Nephron (organoid): ENCODE measurements around the gene PRDX4.

ENCODE experiments used
- H3K27ac Mint-ChIP-seq, 3 experiments: 2 replicates each; pipeline ENCODE4 v1.8.0; 2020; ENCODE audit warnings: mixed read lengths in 3 of 3, mild to moderate bottlenecking in 2 of 3, moderate library complexity in 1 of 3
- H3K27me3 Mint-ChIP-seq: 2 replicates; pipeline ENCODE4 v1.8.0; 2021; ENCODE audit warnings: low read depth, mild to moderate bottlenecking, moderate library complexity, mixed read lengths
- H3K36me3 Mint-ChIP-seq: 2 replicates; pipeline ENCODE4 v1.8.0; 2020; ENCODE audit warnings: low read depth, mixed read lengths
- H3K4me1 Mint-ChIP-seq: 2 replicates; pipeline ENCODE4 v1.8.0; 2020; ENCODE audit warnings: mixed read lengths
- H3K4me3 Mint-ChIP-seq, 3 experiments: 2 replicates each; pipeline ENCODE4 v1.8.0; 2020; ENCODE audit warnings: mild to moderate bottlenecking in 3 of 3, mixed read lengths in 3 of 3, moderate library complexity in 2 of 3
- H3K9me3 Mint-ChIP-seq: 2 replicates; pipeline ENCODE4 v1.8.0; 2020; ENCODE audit warnings: mixed read lengths
- TF ChIP-seq, protein P1 (sequence below), 3 experiments: fragments of 200-600 bp; sonication (generic); IDR thresholded peaks; one replicate each; pipeline ENCODE4 v1.5.0; 2021; ENCODE audit warnings: antibody characterized with exemption in 3 of 3; ENCODE audit not compliant: unreplicated experiment in 3 of 3

Gene PRDX4

DNA sequence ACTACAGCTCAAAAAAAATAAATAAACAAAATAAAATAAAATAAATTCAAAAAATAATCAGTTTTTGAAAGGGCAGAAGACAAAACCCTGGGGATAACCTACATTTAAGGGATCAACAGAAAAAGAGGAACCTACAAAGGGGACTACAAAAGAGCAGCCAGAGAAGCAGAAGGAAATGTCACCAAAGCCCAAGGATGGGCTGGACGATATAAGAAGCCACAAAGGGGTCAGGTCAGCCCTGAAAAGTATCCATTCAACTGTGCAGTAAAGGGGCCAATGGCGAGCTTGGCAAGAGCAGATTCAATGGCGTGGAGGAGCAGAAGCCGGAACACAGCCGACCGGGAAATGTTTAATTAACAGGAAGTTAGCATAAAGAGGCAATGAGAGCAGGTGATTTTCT lies 58.9 kb downstream of the PRDX4 start:
- Mint-ChIP-seq H3K36me3 (peaks cover 34% of the 10 kb centered on the region), H3K4me3 (no peak overlapping the region), H3K27ac (no peak overlapping the region), H3K4me1 (no peaks in the 10 kb centered on the region), H3K9me3 (no peaks in the 10 kb centered on the region), H3K27me3 (no peaks in the 10 kb centered on the region)
- TF ChIP-seq, protein P1, sequence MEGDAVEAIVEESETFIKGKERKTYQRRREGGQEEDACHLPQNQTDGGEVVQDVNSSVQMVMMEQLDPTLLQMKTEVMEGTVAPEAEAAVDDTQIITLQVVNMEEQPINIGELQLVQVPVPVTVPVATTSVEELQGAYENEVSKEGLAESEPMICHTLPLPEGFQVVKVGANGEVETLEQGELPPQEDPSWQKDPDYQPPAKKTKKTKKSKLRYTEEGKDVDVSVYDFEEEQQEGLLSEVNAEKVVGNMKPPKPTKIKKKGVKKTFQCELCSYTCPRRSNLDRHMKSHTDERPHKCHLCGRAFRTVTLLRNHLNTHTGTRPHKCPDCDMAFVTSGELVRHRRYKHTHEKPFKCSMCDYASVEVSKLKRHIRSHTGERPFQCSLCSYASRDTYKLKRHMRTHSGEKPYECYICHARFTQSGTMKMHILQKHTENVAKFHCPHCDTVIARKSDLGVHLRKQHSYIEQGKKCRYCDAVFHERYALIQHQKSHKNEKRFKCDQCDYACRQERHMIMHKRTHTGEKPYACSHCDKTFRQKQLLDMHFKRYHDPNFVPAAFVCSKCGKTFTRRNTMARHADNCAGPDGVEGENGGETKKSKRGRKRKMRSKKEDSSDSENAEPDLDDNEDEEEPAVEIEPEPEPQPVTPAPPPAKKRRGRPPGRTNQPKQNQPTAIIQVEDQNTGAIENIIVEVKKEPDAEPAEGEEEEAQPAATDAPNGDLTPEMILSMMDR (IDR thresholded peaks at IDR 0.05; ENCODE audit: unreplicated experiment in 3 of 3), result no peak

DNA sequence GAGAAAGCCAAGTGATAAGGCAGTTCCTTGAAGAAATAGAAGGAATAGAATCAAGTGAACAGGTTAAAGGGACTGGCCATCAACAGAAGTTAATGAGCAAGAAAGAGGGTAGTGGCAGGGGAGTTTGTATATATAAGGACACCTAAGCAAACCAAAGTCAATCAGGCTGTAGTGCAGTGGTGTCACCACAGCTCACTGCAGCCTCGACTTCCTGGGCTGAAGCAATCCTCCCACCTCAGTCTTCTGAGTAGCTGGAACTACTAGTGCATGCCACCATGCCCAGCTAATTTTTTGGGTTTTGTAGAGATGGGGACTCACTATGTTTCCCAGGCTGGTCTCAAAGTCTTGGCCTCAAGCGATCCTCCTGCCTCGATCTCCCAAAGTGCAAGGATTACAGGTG lies 59.9 kb downstream of the PRDX4 start:
- H3K27ac Mint-ChIP-seq, result no peak overlapping the region

DNA sequence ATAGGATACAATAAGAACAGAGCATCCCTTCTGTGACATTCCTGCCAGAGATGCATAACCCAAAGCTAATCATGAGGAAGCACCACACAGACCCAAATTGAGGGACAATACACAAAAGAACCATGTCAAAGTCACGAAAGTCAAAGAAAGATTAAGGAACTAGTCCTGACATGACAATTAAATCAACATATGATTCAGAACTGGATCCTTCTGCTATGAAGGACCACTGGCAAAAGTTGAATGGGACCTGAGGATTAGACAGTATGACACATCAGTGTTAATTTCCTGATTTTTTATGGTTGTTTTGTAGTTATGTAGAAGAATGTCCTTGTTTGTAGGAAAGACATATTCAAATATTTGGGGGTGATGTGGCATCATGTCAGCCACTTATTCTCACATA lies 61.9 kb downstream of the PRDX4 start:
- no peaks in the 10 kb centered on the region for H3K27me3 Mint-ChIP-seq
- no peak overlapping the region for H3K27ac Mint-ChIP-seq
- H3K4me1 Mint-ChIP-seq, result no peaks in the 10 kb centered on the region
- H3K36me3 Mint-ChIP-seq, result peaks cover 45% of the 10 kb centered on the region
- TF ChIP-seq, protein P1 (IDR thresholded peaks at IDR 0.05; ENCODE audit: unreplicated experiment in 3 of 3), result no peak
- H3K4me3 Mint-ChIP-seq, result no peak overlapping the region
- H3K9me3 Mint-ChIP-seq, result no peaks in the 10 kb centered on the region

More for the DNA sequence above, 59.9 kb downstream of the PRDX4 start:
- Mint-ChIP-seq H3K27me3 (no peaks in the 10 kb centered on the region), H3K36me3 (peaks cover 42% of the 10 kb centered on the region), H3K4me3 (no peak overlapping the region), H3K4me1 (no peaks in the 10 kb centered on the region), H3K9me3 (no peaks in the 10 kb centered on the region)
- TF ChIP-seq, protein P1 (IDR thresholded peaks at IDR 0.05; ENCODE audit: unreplicated experiment in 3 of 3), result no peak

- H3K4me3 Mint-ChIP-seq, result no peak overlapping the region
- no peaks in the 10 kb centered on the region for H3K9me3 Mint-ChIP-seq
- H3K36me3 Mint-ChIP-seq, result peaks cover 36% of the 10 kb centered on the region
- H3K4me1 Mint-ChIP-seq, result no peaks in the 10 kb centered on the region
- H3K27me3 Mint-ChIP-seq, result no peaks in the 10 kb centered on the region
- TF ChIP-seq, protein P1 (IDR thresholded peaks at IDR 0.05; ENCODE audit: unreplicated experiment in 3 of 3), result no peak
- no peak overlapping the region for H3K27ac Mint-ChIP-seq
Measured at GRCh38 chrX:23731951-23732350, 64.7 kb downstream of the PRDX4 start.

- Mint-ChIP-seq H3K27ac (no peak overlapping the region), H3K4me1 (no peaks in the 10 kb centered on the region), H3K4me3 (no peak overlapping the region), H3K27me3 (no peaks in the 10 kb centered on the region), H3K36me3 (peaks cover 36% of the 10 kb centered on the region), H3K9me3 (no peaks in the 10 kb centered on the region)
- TF ChIP-seq, protein P1 (IDR thresholded peaks at IDR 0.05; ENCODE audit: unreplicated experiment in 3 of 3), result no peak
Measured at GRCh38 chrX:23732704-23733103, 65.4 kb downstream of the PRDX4 start.
